Measurements from ENCODE around the gene ZFYVE26. TPM values are rescaled to one million over a fixed set of nuclear protein-coding genes. Genes with fewer than 3 reads are reported as not detected.
A peak's percentile ranks its signal among the peaks of the same experiment; 100 is the strongest.

Gene ZFYVE26
- 33.9 and 34.8 TPM in 2 replicates for total RNA-seq
- long read RNA-seq, partial matches to known transcripts = 9 of 12 reads
- long read RNA-seq, other reads (novel, unspliced or antisense) = 3 of 12 reads

DNA sequence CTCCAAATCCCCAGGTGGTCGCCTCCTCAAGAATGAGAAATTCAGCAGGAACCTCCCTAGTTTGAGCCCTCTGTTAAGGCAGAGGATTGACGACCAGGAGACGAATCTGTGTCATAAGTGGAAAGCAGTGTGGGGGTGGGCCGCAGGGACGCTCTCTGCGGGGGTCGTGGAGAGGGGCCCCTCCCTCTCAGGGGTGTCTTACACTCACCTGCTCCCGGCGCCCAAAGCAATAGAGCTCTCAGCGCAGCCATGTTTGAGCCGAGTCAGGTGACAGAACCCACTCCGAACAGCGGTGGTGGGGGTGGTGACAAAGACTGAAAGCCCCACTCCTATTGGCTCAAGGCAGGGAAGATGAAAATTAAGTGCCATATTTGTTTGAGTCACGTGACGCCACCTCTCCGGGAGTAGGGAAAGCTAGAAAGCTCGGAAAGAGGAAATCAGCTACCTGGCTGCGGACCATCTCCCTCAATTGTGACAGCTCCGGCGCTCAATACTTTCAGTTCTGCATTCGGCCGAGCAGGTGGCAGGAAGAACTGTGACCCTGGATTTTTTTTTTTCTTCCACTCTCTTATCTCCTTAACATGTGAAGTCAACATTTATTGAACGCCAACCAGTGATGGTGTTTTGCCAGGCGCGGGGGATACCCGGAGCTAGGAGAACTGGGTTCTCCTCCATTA lies at the start of gene ZFYVE26:
ZFYVE26 (minus strand) TSS at position 265 of the 677 bp plus-strand sequence. CDS start 627 bp downstream, outside the sequence.
- DNase-seq (ENCODE audit: low spot score, unreplicated experiment) = peak; percentile 79
- no peaks in the 10 kb centered on the region for H3K9me3 Mint-ChIP-seq (ENCODE audit: low read depth)
- H3K4me3 Mint-ChIP-seq (ENCODE audit: low read depth) = peak within 1 kb of the TSS; percentile 94
- no peaks in the 10 kb centered on the region for H3K27me3 Mint-ChIP-seq
- H3K4me1 Mint-ChIP-seq (ENCODE audit: low read depth) = peaks cover 24% of the 10 kb centered on the region
- peak within 1 kb of the TSS; percentile 96 for H3K27ac Mint-ChIP-seq
- no peak for TF ChIP-seq CTCF (IDR thresholded peaks at IDR 0.05; ENCODE audit: unreplicated experiment)
- H3K36me3 Mint-ChIP-seq (ENCODE audit: insufficient read depth) = peaks cover 8% of the 10 kb centered on the region

GRCh38 chr14:67863223-67863622 lies 46.8 kb upstream of the ZFYVE26 start:
- no peak overlapping the region for H3K4me3 Mint-ChIP-seq (ENCODE audit: low read depth)

GRCh38 chr14:67859169-67859749 lies 42.9 kb upstream of the ZFYVE26 start:
- DNase-seq (ENCODE audit: low spot score, unreplicated experiment) = no peak
- Mint-ChIP-seq H3K27ac (no peak overlapping the region), H3K27me3 (no peaks in the 10 kb centered on the region), H3K4me3 (ENCODE audit: low read depth) (no peak overlapping the region), H3K9me3 (ENCODE audit: low read depth) (no peaks in the 10 kb centered on the region), H3K36me3 (ENCODE audit: insufficient read depth) (no peaks in the 10 kb centered on the region), H3K4me1 (ENCODE audit: low read depth) (peaks cover 18% of the 10 kb centered on the region)
- no peak for TF ChIP-seq CTCF (IDR thresholded peaks at IDR 0.05; ENCODE audit: unreplicated experiment)

More at GRCh38 chr14:67863223-67863622, 46.8 kb upstream of the ZFYVE26 start:
- TF ChIP-seq CTCF (IDR thresholded peaks at IDR 0.05; ENCODE audit: unreplicated experiment) = no peak
- Mint-ChIP-seq H3K27ac (no peak overlapping the region), H3K36me3 (ENCODE audit: insufficient read depth) (peaks cover 11% of the 10 kb centered on the region), H3K27me3 (no peaks in the 10 kb centered on the region), H3K4me1 (ENCODE audit: low read depth) (peaks cover 4% of the 10 kb centered on the region), H3K9me3 (ENCODE audit: low read depth) (peaks cover 4% of the 10 kb centered on the region)
- DNase-seq (ENCODE audit: low spot score, unreplicated experiment) = no peak

- no peak for TF ChIP-seq CTCF (IDR thresholded peaks at IDR 0.05; ENCODE audit: unreplicated experiment)
- Mint-ChIP-seq H3K36me3 (ENCODE audit: insufficient read depth) (no peaks in the 10 kb centered on the region), H3K4me3 (ENCODE audit: low read depth) (no peak overlapping the region), H3K27ac (peak overlapping the region; percentile 56), H3K9me3 (ENCODE audit: low read depth) (no peaks in the 10 kb centered on the region), H3K27me3 (no peaks in the 10 kb centered on the region), H3K4me1 (ENCODE audit: low read depth) (peaks cover 22% of the 10 kb centered on the region)
- no peak for DNase-seq (ENCODE audit: low spot score, unreplicated experiment)
Measured at GRCh38 chr14:67857778-67858350, 41.5 kb upstream of the ZFYVE26 start.

DNA sequence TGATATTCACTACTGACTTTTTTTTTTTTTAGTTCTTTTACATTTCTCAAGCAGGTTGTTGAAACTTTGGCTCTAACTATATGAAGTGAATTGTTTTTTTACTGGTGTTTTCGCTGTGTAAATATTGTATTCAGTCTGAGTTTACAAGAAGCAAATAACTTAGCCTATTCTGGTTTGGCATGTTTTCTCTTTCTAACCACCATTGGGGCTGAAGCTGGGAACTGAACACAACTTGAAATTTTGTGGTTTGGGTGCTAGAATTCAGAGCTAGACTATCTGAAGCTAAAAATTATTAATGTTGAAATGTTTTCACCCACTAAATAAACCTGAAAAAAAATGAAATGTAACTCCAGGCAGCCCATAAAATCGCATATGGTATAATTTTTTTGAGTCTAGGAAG lies 40.4 kb upstream of the ZFYVE26 start:
- Mint-ChIP-seq H3K27ac (peak overlapping the region; percentile 89), H3K4me1 (ENCODE audit: low read depth) (peaks cover 22% of the 10 kb centered on the region), H3K36me3 (ENCODE audit: insufficient read depth) (no peaks in the 10 kb centered on the region), H3K27me3 (no peaks in the 10 kb centered on the region), H3K4me3 (ENCODE audit: low read depth) (no peak overlapping the region), H3K9me3 (ENCODE audit: low read depth) (no peaks in the 10 kb centered on the region)
- DNase-seq (ENCODE audit: low spot score, unreplicated experiment) = no peak
- TF ChIP-seq CTCF (IDR thresholded peaks at IDR 0.05; ENCODE audit: unreplicated experiment) = no peak
